Motor neuron (in vitro differentiated cells): Measurements from ENCODE around the gene PLEKHA6. TPM values are rescaled to one million over a fixed set of nuclear protein-coding genes. Genes with fewer than 3 reads are reported as not detected.

ENCODE experiments used
- ATAC-seq, 8 experiments: fragments of 200-7000 bp; cut with Tn5 transposase; replicated peaks in 6 of 8; 2 replicates each; pipeline ENCODE4 v1.8.0; 2021; ENCODE audit warnings: mild to moderate bottlenecking in 8 of 8, moderate library complexity in 8 of 8
- H3K27ac ChIP-seq, 2 donors: fragments of 250-450 bp; sonication (Bioruptor Pico); 2 replicates each; pipeline ENCODE4 v1.9.0; 2021; ENCODE audit warnings: antibody characterized with exemption in 2 of 2, mild to moderate bottlenecking in 2 of 2, moderate library complexity in 1 of 2
- H3K4me1 ChIP-seq, 2 donors: fragments of 250-450 bp; sonication (Bioruptor Pico); replicated peaks in 1 of 2; 2 replicates each; pipeline ENCODE4 v1.6.1; 2021; ENCODE audit warnings: antibody characterized with exemption in 2 of 2, mild to moderate bottlenecking in 2 of 2, moderate library complexity in 1 of 2
- H3K4me3 ChIP-seq, 5 donors: fragments of 250-450 bp; sonication (Bioruptor Pico); 2 replicates each; pipeline ENCODE4 v1.9.0; 2021; ENCODE audit warnings: antibody characterized with exemption in 5 of 5, mild to moderate bottlenecking in 5 of 5, moderate library complexity in 4 of 5
- WGBS, 10 experiments: fragments of 450-650 bp; shearing (Covaris generic); methylation state at CpG; one replicate each; pipeline ENCODE4 v1.0.0; 2022; 5-methylcytosine and 5-hydroxymethylcytosine counted together
- in situ Hi-C, 9 experiments: fragments of 400-800 bp; cut with MboI; loops; one replicate each; pipeline ENCODE4 v1.15.0; 2021; ENCODE audit warnings: low sequenced_read_pairs in 9 of 9, low pct_unique_long_range_greater_than_20kb in 2 of 9; ENCODE audit not compliant: unreplicated experiment in 9 of 9
- total RNA-seq, 8 experiments: library from RNA; unstranded; fragments of 300-600 nt; gene quantifications; 2 replicates each; pipeline versions ENCODE4 v1.2.3 to v1.2.4, GENCODE V29; 2022

PLEKHA6 gene
- total RNA-seq, 8 experiments from 2014 or later: 11.7 to 42.0 (median 24.0) TPM

- Histone ChIP-seq H3K27ac (no peak overlapping the region), H3K4me1 (peaks cover 16 to 24% of the 10 kb centered on the region in 2 donors), H3K4me3 (no peak overlapping the region)
- ATAC-seq: no peak
- WGBS, 10 experiments: 76 to 89% (median 83%) methylated on average over 1 to 6 of the region's 10 CpGs; no CpG with 5 or more reads in 6 of the 10 experiments
- in situ Hi-C loops: no loop called here
Measured at GRCh38 chr1:204327359-204327758, 32.4 kb downstream of the PLEKHA6 start.

GRCh38 chr1:204326771-204327300 is 32.9 kb downstream of the PLEKHA6 start:
- in situ Hi-C loops: no loop called here
- peak in 4 of 8 experiments; percentile 10 to 32 (median 23) for ATAC-seq
- WGBS, 10 experiments: 58 to 100% (median 90%) methylated on average over 1 to 8 of the region's 8 CpGs
- no peak overlapping the region for H3K4me3 ChIP-seq
- H3K27ac ChIP-seq: peak overlapping the region in 1 of 2 donors; percentile 14
- peaks cover 16 to 29% of the 10 kb centered on the region in 2 donors for H3K4me1 ChIP-seq

- no peak for ATAC-seq
- in situ Hi-C loops: no loop called here
- peaks cover 16 to 34% of the 10 kb centered on the region in 2 donors for H3K4me1 ChIP-seq
- H3K27ac ChIP-seq: no peak overlapping the region
- H3K4me3 ChIP-seq: no peak overlapping the region
- WGBS, 10 experiments: 87 to 100% (median 89%) methylated on average over 2 to 5 of the region's 5 CpGs; no CpG with 5 or more reads in 6 of the 10 experiments
Measured at GRCh38 chr1:204325944-204326343, 33.8 kb downstream of the PLEKHA6 start.

DNA sequence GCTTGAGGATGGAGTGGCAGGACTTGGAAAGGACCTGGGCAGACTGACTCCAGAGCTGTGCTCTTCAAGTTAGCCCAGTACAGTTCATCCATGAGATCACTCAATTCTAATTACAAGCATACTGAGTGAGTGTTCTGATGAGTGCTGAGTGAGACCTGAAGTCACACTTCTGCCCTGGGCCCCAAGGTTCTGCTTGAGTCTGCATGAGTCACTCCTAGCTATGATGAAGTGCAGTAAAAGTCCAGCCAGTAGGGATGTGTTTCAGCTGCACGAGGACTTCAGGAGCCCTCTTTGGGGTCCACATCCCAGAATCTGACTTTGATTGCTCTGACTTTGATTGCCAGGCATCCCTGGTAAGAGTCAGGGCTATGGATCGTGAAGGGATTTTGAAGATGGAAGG is 35.8 kb downstream of the PLEKHA6 start:
- H3K4me3 ChIP-seq: no peak overlapping the region
- WGBS, 10 experiments: 0 to 100% (median 47%) methylated on average over 1 to 2 of the region's 2 CpGs; no CpG with 5 or more reads in 1 of the 10 experiments
- in situ Hi-C loops: no loop called here
- H3K4me1 ChIP-seq: peaks cover 16 to 34% of the 10 kb centered on the region in 2 donors
- peak; percentile 10 to 95 (median 88) for ATAC-seq
- peak overlapping the region in 1 of 2 donors; percentile 8 for H3K27ac ChIP-seq

DNA sequence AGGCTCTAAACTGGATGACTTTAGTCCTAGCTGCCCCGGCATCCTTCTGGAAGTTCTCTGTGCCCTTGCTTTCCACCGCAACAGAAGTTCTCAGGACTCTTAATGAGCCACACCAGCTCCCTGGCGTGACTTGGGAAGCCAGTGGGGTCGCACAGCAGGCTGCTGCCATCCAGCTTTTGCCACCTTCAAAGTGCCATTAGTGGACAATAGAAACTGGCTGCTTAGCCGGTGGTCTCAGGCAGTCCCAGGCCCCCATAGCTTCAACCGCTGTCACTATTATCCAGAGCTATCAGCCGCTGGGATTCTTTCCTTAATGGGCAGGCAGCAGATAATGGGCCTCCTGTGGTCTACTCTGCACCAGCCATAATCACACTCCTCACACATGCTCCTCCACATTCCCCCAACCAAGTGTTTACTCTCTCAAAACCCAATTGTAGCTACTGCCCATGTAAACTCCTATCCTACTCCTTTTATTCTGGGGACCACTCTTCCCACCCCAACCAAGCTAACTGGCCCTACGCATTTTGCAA is 37.3 kb downstream of the PLEKHA6 start:
- no peak overlapping the region for H3K27ac ChIP-seq
- in situ Hi-C loops: no loop called here
- no peak for ATAC-seq
- peaks cover 16 to 33% of the 10 kb centered on the region in 2 donors for H3K4me1 ChIP-seq
- H3K4me3 ChIP-seq: no peak overlapping the region
- 0 to 100% (median 65%) methylated on average over 1 to 7 of the region's 8 CpGs for WGBS, 10 experiments

GRCh38 chr1:204321665-204322064 is 38.1 kb downstream of the PLEKHA6 start:
- 0 to 42% (median 27%) methylated on average over 1 to 2 of the region's 2 CpGs; no CpG with 5 or more reads in 2 of the 10 experiments for WGBS, 10 experiments
- Histone ChIP-seq H3K4me3 (no peak overlapping the region), H3K27ac (no peak overlapping the region), H3K4me1 (peaks cover 10 to 26% of the 10 kb centered on the region in 2 donors)
- peak in 4 of 8 experiments; percentile 22 to 57 (median 56) for ATAC-seq
- in situ Hi-C loops: no loop called here

DNA sequence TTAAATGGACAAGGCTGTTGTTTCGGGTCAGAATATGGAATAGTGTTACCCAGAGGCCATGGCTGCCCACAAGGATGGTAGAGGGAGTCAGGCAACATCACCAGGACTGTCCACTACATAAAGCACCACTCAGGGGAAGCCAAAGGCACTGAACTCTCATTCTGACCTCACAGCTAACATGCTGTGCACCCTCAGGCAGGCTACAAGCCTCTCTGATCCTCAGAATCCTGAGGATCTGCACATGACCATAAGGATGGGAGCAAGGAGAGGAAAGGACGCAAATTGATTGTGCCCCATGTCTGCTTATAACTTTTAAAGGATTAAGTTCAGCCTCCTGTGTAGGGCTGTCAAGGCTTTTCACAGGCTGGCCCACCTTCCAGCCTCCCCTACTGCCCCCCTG is 38.7 kb downstream of the PLEKHA6 start:
- Histone ChIP-seq H3K4me3 (no peak overlapping the region), H3K4me1 (peaks cover 10 to 29% of the 10 kb centered on the region in 2 donors), H3K27ac (no peak overlapping the region)
- WGBS, 10 experiments: 86 to 100% (median 91%) methylated on average over 1 to 2 of the region's 2 CpGs; no CpG with 5 or more reads in 6 of the 10 experiments
- ATAC-seq: no peak
- in situ Hi-C loops: no loop called here

GRCh38 chr1:204320382-204320804 is 39.3 kb downstream of the PLEKHA6 start:
- H3K4me1 ChIP-seq: peaks cover 10 to 32% of the 10 kb centered on the region in 2 donors
- H3K27ac ChIP-seq: no peak overlapping the region
- H3K4me3 ChIP-seq: no peak overlapping the region
- WGBS, 10 experiments: 39 to 100% (median 77%) methylated on average over 1 to 5 of the region's 5 CpGs; no CpG with 5 or more reads in 3 of the 10 experiments
- in situ Hi-C loops: no loop called here
- ATAC-seq: peak in 4 of 8 experiments; percentile 20 to 68 (median 50)

GRCh38 chr1:204319462-204319861 is 40.3 kb downstream of the PLEKHA6 start:
- H3K4me3 ChIP-seq: no peak overlapping the region
- peaks cover 8 to 30% of the 10 kb centered on the region in 2 donors for H3K4me1 ChIP-seq
- H3K27ac ChIP-seq: no peak overlapping the region
- peak in 3 of 8 experiments; percentile 57 to 72 (median 69) for ATAC-seq
- in situ Hi-C loops: no loop called here
- 0 to 95% (median 92%) methylated on average over 1 to 4 of the region's 6 CpGs; no CpG with 5 or more reads in 3 of the 10 experiments for WGBS, 10 experiments

DNA sequence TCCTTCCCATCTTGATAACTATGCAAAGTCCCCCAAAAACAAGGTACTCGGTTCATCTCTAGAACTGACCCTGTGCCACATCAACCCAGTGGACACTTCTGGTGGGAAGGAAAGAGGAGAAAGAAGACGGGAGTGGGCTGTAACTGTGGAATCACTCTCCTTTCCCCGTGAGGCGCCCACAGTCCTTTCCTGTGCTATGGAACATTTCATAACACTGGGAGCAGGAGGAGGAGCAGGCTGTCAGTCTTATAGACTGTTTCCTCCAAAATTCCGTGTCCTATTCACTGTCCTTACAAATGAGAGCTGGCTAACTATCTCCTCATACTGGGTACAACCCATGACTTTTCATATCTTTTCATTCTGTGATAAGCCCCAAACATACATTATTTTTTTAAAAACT is 40.7 kb downstream of the PLEKHA6 start:
- WGBS, 10 experiments: 24 to 93% (median 85%) methylated on average over 2 to 5 of the region's 5 CpGs; no CpG with 5 or more reads in 3 of the 10 experiments
- Histone ChIP-seq H3K4me3 (no peak overlapping the region), H3K4me1 (peaks cover 7 to 29% of the 10 kb centered on the region in 2 donors), H3K27ac (no peak overlapping the region)
- ATAC-seq: peak in 1 of 8 experiments; percentile 2
- in situ Hi-C loops: no loop called here

DNA sequence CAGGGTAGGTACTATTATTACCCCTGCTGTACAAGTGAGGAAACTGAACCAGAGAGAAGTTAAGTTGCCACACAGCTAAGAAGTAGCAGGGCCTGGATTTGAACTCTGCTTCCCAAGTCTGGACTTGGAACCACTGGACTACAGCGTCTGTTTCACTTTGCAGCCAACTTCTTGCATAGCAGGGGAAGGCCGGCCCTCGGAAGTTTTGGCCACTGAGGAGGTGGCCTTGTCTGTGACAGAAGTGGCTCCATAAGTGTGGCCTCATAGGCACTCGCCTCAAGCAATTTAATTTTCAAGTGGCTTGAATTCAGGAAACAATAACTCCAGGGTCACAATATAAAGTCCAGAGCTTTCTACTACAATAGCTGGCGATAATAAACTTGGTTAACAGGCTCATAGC is 41.4 kb downstream of the PLEKHA6 start:
- in situ Hi-C loops: no loop called here
- Histone ChIP-seq H3K4me1 (peaks cover 8 to 32% of the 10 kb centered on the region in 2 donors), H3K4me3 (no peak overlapping the region), H3K27ac (no peak overlapping the region)
- no peak for ATAC-seq
- WGBS, 10 experiments: 17 to 100% (median 87%) methylated on average over 1 to 5 of the region's 5 CpGs; no CpG with 5 or more reads in 3 of the 10 experiments

DNA sequence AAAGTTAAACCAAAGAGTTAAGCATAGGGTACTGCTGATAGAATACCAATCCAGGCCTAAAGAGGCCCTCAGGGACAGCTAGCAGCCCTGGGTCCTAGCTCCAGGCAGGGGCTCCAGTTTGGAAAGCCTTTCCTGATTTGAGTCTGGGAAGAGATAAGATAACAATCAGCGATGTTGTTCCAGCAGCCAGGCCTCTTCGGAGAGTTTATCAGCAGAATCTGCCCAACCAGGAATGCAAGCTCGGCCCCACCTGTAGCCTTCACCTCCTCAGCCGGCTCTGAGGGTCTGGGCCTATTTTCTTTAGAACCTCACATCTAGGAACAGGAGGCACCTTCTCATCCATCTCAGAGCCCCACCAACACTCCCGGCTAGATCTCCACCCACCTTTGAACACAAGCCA is 42.6 kb downstream of the PLEKHA6 start:
- Histone ChIP-seq H3K27ac (no peak overlapping the region), H3K4me1 (peaks cover 8 to 27% of the 10 kb centered on the region in 2 donors), H3K4me3 (no peak overlapping the region)
- in situ Hi-C loops: no loop called here
- WGBS, 10 experiments: 65 to 100% (median 81%) methylated on average over 1 to 5 of the region's 5 CpGs; no CpG with 5 or more reads in 2 of the 10 experiments
- ATAC-seq: no peak

- no peak overlapping the region for H3K4me3 ChIP-seq
- in situ Hi-C loops: no loop called here
- H3K27ac ChIP-seq: no peak overlapping the region
- peaks cover 8 to 19% of the 10 kb centered on the region in 2 donors for H3K4me1 ChIP-seq
- no peak for ATAC-seq
- WGBS, 10 experiments: 67 to 100% (median 84%) methylated on average over 1 to 6 of the region's 6 CpGs; no CpG with 5 or more reads in 2 of the 10 experiments
Measured at GRCh38 chr1:204316164-204316563, 43.6 kb downstream of the PLEKHA6 start.
